Heart left ventricle (tissue), 16 donors: ENCODE measurements around the gene HELZ2. TPM values are rescaled to one million over a fixed set of nuclear protein-coding genes. Genes with fewer than 3 reads are reported as not detected.
A peak's percentile ranks its signal among the peaks of the same experiment; 100 is the strongest.
"Not testable (repeated sequence)": the region's sequence is repeated elsewhere in the genome, so short reads cannot be mapped to it uniquely, and the experiment has no call there.

Experiments
- ATAC-seq, 4 donors: fragments of 200-7000 bp; cut with Tn5 transposase; one replicate each; pipeline ENCODE4 v1.9.1; 2020 to 2022; ENCODE audit warnings: moderate library complexity in 4 of 4, mild to moderate bottlenecking in 3 of 4, moderate number of reproducible peaks in 1 of 4
- DNase-seq, 5 donors: peaks; one replicate each; pipeline ENCODE4 v3.0.0-alpha.2; 2020
- H3K27ac ChIP-seq, 12 donors: fragments of 200-600 bp; sonication (generic) in 4 of 12; one replicate each; pipeline versions ENCODE4 v1.5.0 to v1.8.0; 2016 to 2022; ENCODE audit warnings: mild to moderate bottlenecking in 2 of 12
- H3K27me3 ChIP-seq, 9 donors: fragments of 200-600 bp; sonication (generic) in 2 of 9; one replicate each; pipeline versions ENCODE4 v1.5.1 to v1.8.0; 2016 to 2022; ENCODE audit warnings: mild to moderate bottlenecking in 3 of 9
- H3K36me3 ChIP-seq, 9 donors: fragments of 200-600 bp; sonication (generic) in 2 of 9; one replicate each; pipeline versions ENCODE4 v1.5.0 to v1.8.0; 2018 to 2022; ENCODE audit warnings: mild to moderate bottlenecking in 2 of 9
- H3K4me1 ChIP-seq, 12 donors: fragments of 200-600 bp; sonication (generic) in 4 of 12; one replicate each; pipeline versions ENCODE4 v1.5.0 to v1.8.0; 2016 to 2022; ENCODE audit warnings: mild to moderate bottlenecking in 3 of 12
- H3K4me3 ChIP-seq, 12 donors: fragments of 200-600 bp; sonication (generic) in 4 of 12; one replicate each; pipeline versions ENCODE4 v1.5.0 to v1.8.0; 2017 to 2022; ENCODE audit warnings: mild to moderate bottlenecking in 9 of 12, moderate library complexity in 4 of 12
- H3K9me3 ChIP-seq, 12 donors: fragments of 200-600 bp; sonication (generic) in 4 of 12; one replicate each; pipeline versions ENCODE4 v1.5.0 to v1.8.0; 2016 to 2022; ENCODE audit warnings: mild to moderate bottlenecking in 1 of 12
- POLR2A ChIP-seq, 2 donors: fragments of 450-650 bp; IDR thresholded peaks; one replicate each; pipeline ENCODE4 v1.6.1; 2017; ENCODE audit warnings: antibody characterized with exemption in 2 of 2, mild to moderate bottlenecking in 2 of 2, moderate library complexity in 2 of 2
- WGBS, 4 donors: extraction: QIAGEN DNeasy Blood & Tissue Kit in 2 of 4; methylation state at CpG; one replicate each; pipeline versions ENCODE4 v1.1.5 to v1.1.7; 2013 to 2018; 5-methylcytosine and 5-hydroxymethylcytosine counted together
- intact Hi-C, 10 donors: fragments of 100-400 bp; cut with DNase I; formaldehyde crosslinking; loops; one replicate each; pipeline versions ENCODE4 v1.11.1 to v1.14.2; 2022
- polyA plus RNA-seq, 2 donors: library from polyadenylated mRNA; stranded (reverse); fragments of 200-250 nt; gene quantifications; one replicate each; pipeline ENCODE4 v1.2.3, GENCODE V29; 2013
- total RNA-seq, 9 donors: library from RNA; depleted of rRNA in 2 of 9; stranded (reverse); fragments of >200 nt in 2 of 9; fragmentation: NEBNext Ultra II Directional in 3 of 9; extraction: Animal tissue kit (Norgen Biotek cat#: 25700) in 3 of 9; gene quantifications; one replicate each; pipeline versions ENCODE4 v1.1.0 to v1.2.4, GENCODE V29; 2016 to 2023
- TF ChIP-seq, protein P1 (sequence below), 12 donors: fragments of 200-600 bp; sonication (generic) in 4 of 12; IDR thresholded peaks; one replicate each; pipeline versions ENCODE4 v1.5.0 to v1.8.0; 2018 to 2022; ENCODE audit warnings: antibody characterized with exemption in 12 of 12, mild to moderate bottlenecking in 5 of 12
- donor health status: ischemic (EF 13 %, LVEDD 7.1; RV severe dilation, severe dysfunction).
- donor health status: healthy with polysubstance abuse.
- donor health status: DM: no; HTN: yes; CAD: no.
- donor health status: DM: no; HTN: no; CAD: no.
- donor health status: ischemic (EF 25% LVEDD 6.9; RV normal size, moderate dysfunction).
- donor health status: ischemic (EF 25% LVEDD 5.7; RV mildly dilated, moderate dysfunction).
- donor health status: healthy.
- donor health status: DM: yes; HTN: yes; CAD: no.
- donor health status: ischemic (EF 35%, LVEDD 5.7; RV mildly dilated, moderate dysfunction).
- donor health status: nonischemic (EF 11% LVEDD 7.7; RV severe dilation, severe dysfunction).
- donor health status: DM: yes; HTN: yes; CAD: no.
- donor health status: PGD.
- donor health status: ischemic (EF 29% LVEDD 5.4; RV normal size, mild dysfunction).
- donor health status: nonischemic (EF 23%, LVEDD 6.1; RV moderate dilation, normal function).

HELZ2 gene
- total and polyA plus RNA-seq, 11 donors, result 7.2 to 34.6 (median 20.2) TPM

DNA sequence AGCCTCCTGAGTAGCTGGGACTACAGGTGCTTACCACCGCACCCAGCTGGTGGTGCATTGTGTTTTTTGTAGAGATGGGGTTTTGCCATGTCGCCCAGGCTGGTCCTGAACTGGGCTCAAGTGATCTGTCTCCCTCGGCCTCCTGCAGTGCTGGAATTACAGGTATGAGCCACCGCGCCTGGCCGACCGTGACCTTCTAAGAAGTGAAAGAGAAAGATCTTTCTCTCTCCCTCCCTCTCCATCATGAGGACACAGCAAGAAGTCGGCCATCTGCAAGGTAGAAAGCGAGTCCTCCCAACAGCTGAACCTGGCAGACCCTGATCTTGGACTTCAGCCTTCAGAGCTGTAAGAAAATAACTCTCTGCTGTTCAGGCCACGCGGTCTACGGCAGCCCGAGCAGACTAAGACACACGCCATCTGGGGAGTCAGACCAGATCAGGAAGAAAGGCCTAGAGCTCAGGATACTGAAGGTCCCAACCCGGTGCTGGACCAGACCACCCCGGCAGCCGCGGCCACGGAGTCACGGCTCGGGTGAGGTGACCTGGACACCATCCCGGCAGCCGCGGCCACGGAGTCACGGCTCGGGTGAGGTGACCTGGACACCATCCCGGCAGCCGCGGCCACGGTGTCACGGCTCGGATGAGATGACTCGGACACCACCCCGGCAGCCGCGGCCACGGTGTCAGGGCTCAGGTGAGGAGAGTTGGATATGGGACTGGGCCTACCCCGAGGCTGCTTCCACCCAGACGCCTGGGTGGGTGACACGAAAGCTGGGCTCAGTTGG lies 43.2 kb upstream of the HELZ2 start:
- no peaks in the 10 kb centered on the region for H3K27me3 ChIP-seq
- intact Hi-C loops, result loop anchor here in 2 of 10 donors (10.0 kb wide), 2 partner anchors 72 to 358 kb away; partner anchors contain the start of genes SAMD10 (in 1 of the 2) and SRMS (in 1 of the 2)
- no peak overlapping the region for H3K27ac ChIP-seq
- ATAC-seq (no peak), DNase-seq (peak in 1 of 5 donors; percentile 60)
- no peaks in the 10 kb centered on the region for H3K9me3 ChIP-seq
- TF ChIP-seq POLR2A (IDR thresholded peaks at IDR 0.05), result no peak
- TF ChIP-seq, protein P1, sequence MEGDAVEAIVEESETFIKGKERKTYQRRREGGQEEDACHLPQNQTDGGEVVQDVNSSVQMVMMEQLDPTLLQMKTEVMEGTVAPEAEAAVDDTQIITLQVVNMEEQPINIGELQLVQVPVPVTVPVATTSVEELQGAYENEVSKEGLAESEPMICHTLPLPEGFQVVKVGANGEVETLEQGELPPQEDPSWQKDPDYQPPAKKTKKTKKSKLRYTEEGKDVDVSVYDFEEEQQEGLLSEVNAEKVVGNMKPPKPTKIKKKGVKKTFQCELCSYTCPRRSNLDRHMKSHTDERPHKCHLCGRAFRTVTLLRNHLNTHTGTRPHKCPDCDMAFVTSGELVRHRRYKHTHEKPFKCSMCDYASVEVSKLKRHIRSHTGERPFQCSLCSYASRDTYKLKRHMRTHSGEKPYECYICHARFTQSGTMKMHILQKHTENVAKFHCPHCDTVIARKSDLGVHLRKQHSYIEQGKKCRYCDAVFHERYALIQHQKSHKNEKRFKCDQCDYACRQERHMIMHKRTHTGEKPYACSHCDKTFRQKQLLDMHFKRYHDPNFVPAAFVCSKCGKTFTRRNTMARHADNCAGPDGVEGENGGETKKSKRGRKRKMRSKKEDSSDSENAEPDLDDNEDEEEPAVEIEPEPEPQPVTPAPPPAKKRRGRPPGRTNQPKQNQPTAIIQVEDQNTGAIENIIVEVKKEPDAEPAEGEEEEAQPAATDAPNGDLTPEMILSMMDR (IDR thresholded peaks at IDR 0.05), result no peak
- H3K4me3 ChIP-seq, result no peak overlapping the region
- H3K36me3 ChIP-seq, result peaks cover 0 to 56% (median 44%) of the 10 kb centered on the region in 9 donors
- 92 to 98% (median 96%) methylated on average over 26 to 41 of the region's 41 CpGs for WGBS, 4 donors
- peaks cover 0 to 11% (median 0%) of the 10 kb centered on the region in 12 donors for H3K4me1 ChIP-seq

DNA sequence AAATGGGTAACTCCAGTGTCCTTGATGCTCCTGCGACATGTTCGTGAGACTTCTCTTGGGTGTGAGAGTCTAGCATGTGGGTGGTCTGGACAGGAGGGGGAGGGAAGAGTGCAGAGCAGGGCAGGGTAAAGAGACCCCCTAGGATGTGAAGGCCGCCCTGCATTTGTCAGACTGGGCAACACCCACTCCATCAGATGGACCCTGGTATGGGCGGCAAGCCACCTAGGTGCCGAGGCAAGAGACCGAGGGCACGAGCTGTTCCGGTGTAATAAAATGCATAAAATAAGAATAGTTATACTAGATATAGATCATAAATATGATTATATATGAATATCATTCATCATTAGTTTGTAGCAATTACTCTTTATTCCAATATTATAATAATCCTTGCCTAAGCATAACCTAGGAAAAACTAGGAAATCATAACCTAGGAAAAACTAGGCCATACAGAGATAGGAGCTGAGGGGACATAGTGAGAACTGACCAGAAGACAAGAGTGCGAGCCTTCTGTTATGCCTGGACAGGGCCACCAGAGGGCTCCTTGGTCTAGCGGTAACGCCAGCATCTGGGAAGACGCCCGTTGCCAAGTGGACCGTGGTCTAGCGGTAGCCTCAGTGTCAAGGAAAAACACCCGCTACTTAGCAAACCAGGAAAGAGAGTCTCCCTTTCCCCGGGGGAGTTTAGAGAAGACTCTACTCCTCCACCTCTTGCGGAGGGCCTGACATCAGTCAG lies 40.0 kb upstream of the HELZ2 start:
- peak in 2 of 5 donors; percentile 22 to 47 for DNase-seq
- H3K27me3 ChIP-seq, H3K4me3 ChIP-seq, ATAC-seq, H3K9me3 ChIP-seq, H3K27ac ChIP-seq: not testable (repeated sequence)
- peaks cover 0 to 14% (median 0%) of the 10 kb centered on the region in 12 donors for H3K4me1 ChIP-seq
- peaks cover 0 to 51% (median 41%) of the 10 kb centered on the region in 9 donors for H3K36me3 ChIP-seq
- TF ChIP-seq, protein P1 (IDR thresholded peaks at IDR 0.05), result peak in 6 of 12 donors; percentile 14 to 34 (median 24)
- intact Hi-C loops, result loop anchor here in 5 of 10 donors (2.0 to 10.0 kb wide), 5 partner anchors 69 to 361 kb away; partner anchors contain the start of genes PTK6 (in 1 of the 5), SAMD10 (in 1 of the 5) and SRMS (in 1 of the 5)
- 77 to 91% (median 81%) methylated on average over 17 to 18 of the region's 18 CpGs for WGBS, 4 donors

DNA sequence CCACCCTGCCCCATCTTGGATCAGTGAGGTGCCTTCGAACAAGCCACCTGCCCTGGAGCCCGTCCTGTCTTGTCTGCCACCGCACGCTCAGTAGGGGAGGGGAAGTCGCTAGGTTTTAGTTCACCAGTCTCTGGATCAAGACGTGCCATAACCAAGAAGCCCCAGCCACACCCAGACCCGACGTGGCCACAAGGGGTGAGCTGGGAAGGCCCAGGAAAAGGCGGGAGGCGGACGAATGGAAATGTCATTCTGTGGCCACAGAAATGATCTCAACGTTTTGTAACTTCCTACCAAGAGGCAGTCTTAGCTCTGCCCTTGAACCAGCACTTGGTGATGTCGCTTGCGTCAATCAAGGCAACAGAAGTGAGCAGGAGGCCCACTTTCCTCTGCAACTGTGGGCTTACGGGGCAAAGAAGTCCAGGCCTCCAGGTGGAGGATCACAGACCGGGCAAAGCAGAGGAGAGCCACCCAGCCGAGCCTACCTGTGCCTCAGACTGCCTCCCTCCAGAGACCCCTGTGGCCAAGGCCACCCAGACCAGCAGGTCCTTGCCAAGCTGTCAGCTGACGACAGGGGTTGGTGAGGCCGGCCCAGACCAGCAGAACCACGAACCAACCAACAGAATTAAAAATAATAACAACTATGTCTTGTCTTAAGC lies 38.4 kb upstream of the HELZ2 start:
- Histone ChIP-seq H3K9me3 (no peaks in the 10 kb centered on the region), H3K36me3 (peaks cover 0 to 35% (median 26%) of the 10 kb centered on the region in 9 donors), H3K4me1 (peaks cover 0 to 14% (median 0%) of the 10 kb centered on the region in 12 donors), H3K27me3 (no peaks in the 10 kb centered on the region), H3K27ac (peak overlapping the region in 1 of 12 donors; percentile 32), H3K4me3 (no peak overlapping the region)
- ATAC-seq (peak in 3 of 4 donors; percentile 31 to 48 (median 36)), DNase-seq (peak in 2 of 5 donors; percentile 12 to 29)
- TF ChIP-seq POLR2A (IDR thresholded peaks at IDR 0.05), result no peak
- TF ChIP-seq, protein P1 (IDR thresholded peaks at IDR 0.05), result no peak
- intact Hi-C loops, result loop anchor here in 5 of 10 donors (2.0 to 10.0 kb wide), 5 partner anchors 68 to 362 kb away; partner anchors contain the start of genes PTK6 (in 1 of the 5), SAMD10 (in 1 of the 5) and SRMS (in 1 of the 5)
- WGBS, 4 donors, result 76 to 82% (median 79%) methylated on average over 19 to 20 of the region's 20 CpGs
